Stimulated activated CD8-positive, alpha-beta memory T cell treated with anti-CD3 and anti-CD28 coated beads, Interleukin-12 subunit alpha, Interleukin-12 subunit beta, amount 100 ng/mL, for 1 hour (primary cell): ENCODE data around the gene KRTCAP3.
"Not testable (repeated sequence)": the region's sequence is repeated elsewhere in the genome, so short reads cannot be mapped to it uniquely, and the experiment has no call there.

Experiments used
- DNase-seq: peaks from one replicate; pipeline ENCODE4 v3.0.0-alpha.2; 2020; ENCODE audit warnings: low read depth

Gene KRTCAP3

GRCh38 chr2:27441958-27442919 is at the start of gene KRTCAP3:
TSS of gene KRTCAP3 (plus strand) at chr2:27442381. CDS start at chr2:27442413, 32 bp downstream.
- no peak for DNase-seq

DNA sequence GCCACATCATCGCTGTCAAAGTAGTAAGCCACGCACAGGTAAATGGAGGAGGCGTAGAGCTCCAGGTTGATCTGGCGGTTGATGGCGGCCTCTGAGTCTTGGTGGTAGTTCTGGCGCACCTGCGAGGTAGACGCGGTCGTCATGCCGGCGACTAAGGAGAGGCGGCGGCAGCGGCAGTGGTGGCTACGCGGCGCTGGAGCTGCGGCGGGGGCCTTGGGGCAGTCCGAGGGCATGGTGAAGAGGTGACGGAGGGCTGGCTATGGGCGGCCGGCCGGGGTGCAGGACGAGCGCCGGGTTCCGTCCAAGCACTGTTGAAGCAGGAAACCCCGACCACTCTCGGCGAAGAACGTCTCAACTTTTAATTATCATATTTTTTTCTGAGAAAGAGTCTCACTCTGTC is 49.0 kb upstream of the KRTCAP3 start:
- no peak for DNase-seq

- DNase-seq, result no peak
Observed at GRCh38 chr2:27398962-27399361, 43.2 kb upstream of the KRTCAP3 start.

DNA sequence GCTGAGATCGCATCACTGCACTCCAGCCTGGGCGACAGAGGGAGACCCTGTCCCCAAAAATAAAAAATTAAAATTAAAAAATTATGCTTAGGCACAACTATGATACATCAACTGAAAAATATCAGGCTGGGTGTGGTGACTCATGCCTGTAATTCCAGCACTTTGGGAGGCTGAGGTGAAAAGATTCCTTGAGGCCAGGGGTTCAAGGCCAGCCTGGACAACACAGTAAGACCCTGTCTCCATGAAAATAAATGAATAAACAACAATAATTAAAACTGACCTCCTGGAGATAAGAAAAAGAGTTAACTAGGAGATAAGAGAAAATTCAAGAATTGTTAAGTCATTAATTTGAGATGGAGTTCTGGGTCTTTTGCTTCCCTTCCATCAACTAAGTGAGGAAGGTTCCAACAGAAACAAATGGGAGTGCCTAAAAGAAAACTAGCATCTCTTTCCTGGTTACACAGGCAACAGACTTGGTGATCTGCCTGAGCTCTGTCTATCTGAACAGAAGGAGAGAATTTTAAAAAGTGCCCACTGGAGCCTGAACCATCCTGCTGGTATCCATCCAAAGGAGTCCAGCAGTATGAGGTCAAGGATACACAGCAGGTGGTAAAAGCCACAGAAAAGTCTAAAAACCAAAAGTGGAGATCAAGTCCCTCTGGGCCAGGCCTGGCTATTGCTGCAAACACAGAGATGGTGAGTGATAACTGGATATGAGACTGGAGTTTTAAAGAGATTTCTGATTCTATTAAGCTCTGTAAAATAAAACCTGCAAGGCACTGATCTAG is 41.6 kb upstream of the KRTCAP3 start:
- DNase-seq, result no peak

DNA sequence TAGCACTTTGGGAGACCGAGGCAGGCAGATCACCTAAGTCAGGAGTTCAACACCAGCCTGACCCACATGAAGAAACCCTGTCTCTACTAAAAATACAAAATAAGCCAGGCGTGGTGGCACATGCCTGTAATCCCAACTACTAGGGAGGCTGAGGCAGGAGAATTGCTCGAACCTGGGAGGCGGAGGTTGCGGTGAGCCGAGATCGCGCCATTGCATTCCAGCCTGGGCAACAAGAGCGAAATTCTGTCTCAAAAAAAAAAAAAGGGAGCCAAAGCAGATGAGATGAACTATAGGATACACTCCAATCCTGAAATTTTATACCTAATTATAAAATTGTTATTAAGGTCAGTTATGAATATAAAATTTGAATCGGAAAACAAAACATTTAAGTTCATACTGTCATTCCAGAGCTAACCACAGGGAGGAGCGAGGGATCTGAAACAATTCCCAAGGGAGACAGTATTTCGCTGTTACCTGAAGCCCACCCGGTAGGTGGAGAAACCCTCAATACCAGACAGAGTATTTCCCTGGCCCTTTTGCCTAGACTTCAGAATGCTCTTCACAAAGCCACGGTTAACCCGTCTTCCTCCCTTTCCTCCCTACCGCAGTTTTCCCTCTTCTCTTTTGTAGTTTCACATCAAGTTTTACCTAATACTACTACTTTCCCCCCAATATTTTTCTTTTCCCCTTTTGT is 34.2 kb upstream of the KRTCAP3 start:
- DNase-seq, result no peak

- no peak for DNase-seq
Observed at GRCh38 chr2:27408601-27409320, 33.4 kb upstream of the KRTCAP3 start.

DNA sequence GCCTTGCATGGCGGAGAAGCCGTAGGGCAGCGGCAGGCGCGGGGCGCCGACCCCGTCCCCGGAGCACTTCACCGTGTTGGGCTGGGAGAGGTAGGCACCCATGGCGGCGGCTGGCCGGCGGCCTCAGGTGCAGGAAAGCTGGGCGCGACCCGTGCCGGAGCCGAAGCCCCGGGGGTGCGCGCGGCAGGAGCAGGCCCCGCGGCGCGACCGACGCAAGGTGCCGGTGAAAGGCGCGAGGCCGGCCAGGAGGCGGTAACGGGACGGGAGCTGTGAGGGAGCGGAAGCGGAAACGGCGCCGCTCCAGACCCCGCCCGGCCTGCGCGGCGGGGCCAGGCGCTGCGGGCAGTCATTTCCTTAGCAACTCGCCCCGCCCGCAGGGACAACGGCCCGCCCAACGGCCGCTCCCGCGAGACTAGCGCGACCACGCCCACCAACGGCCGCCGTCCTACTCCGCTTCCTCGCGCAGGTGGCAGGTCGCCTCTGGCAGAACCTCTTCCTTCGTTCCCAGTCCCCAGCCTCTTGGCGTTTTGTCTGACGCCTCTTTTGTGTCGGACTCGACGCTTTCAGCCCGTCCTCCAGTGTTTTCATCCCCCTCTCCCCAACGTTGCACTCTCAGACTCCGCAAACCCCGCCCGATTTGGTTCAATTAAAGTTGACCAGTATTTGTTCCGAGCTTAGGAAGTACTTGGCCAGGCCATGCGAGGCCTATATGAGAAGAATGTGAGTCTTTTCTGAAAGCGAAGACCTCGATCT is 32.7 kb upstream of the KRTCAP3 start, which contains the start of gene PPM1G:
PPM1G (minus strand) TSS at position 271 of the 753 bp plus-strand sequence; CDS start at position 102, 169 bp downstream.
- DNase-seq, result peak; percentile 94

DNA sequence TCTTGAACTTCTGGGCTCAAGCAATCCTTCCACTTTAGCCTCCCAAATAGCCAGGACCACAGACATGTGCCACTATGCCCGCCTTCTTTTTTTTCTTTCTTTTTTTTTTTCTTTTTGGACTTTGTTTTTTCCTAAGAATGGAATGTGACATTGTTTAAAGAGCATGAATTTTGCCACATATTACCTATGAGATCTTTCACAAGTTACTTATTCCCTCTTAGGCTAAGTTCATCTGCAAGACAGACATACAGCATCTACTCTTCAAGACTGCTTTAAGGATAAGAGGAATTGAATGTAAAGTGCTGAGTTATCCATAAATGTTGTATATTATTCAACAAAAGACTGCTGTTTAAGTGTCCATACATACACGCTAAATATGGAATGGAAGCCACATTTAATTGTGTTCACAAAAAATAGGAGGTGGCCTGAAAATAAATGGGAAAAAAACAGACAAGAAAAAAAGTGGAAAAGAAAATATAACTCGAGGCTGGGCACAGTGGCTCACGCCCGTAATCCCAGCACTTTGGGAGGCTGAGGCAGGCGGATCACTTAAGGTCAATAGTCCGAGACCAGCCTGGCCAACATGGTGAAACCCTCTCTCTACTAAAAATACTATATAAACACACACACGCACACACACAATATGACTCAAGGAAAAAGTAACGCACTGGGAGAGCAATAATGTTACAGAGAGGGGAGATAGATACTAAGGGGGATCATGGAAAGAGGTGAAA is 29.6 kb upstream of the KRTCAP3 start:
- DNase-seq, result no peak

DNA sequence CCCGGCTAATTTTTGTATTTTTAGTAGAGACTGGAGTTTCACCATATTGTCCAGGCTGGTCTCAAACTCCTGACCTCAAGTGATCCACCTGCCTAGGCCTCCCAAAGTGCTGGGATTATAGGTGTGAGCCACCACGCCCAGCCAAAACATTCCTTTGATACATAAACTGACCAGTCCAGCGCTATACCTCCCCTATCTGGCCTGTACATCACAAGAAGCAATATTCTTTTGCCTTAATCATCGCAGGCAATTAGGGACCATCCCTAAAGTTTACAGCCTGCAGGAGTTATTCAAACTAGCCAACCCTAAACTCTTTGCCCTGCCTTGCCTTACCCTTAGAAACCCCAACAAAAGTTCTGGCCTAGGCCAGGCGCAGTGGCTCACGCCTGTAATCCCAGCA is 26.0 kb upstream of the KRTCAP3 start:
- DNase-seq, result no peak

DNA sequence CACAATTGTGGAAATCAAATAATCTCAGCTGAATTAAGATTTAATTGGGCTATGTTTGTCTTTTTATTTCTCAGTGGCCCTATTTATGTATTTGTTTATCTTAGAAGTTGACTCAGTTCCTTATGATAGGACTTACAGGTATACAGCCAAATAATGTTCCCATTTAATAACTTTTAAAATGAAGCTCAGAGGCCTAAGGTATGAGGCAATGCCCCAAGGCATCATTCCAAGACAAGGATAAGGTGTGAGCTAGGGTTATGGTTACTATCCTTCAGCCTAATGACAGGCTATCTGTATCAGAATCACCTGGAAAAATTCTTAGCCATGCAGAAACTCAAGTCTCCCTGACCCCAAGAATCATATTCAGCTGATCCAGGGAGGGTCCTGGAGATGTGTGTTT is 21.2 kb upstream of the KRTCAP3 start:
- DNase-seq, result no peak

- DNase-seq, result no peak
Observed at GRCh38 chr2:27421660-27422250, 20.4 kb upstream of the KRTCAP3 start.

GRCh38 chr2:27422958-27423357 is 19.2 kb upstream of the KRTCAP3 start:
- DNase-seq, result no peak

- DNase-seq, result not testable (repeated sequence)
Observed at GRCh38 chr2:27425039-27425438, 17.1 kb upstream of the KRTCAP3 start.

DNA sequence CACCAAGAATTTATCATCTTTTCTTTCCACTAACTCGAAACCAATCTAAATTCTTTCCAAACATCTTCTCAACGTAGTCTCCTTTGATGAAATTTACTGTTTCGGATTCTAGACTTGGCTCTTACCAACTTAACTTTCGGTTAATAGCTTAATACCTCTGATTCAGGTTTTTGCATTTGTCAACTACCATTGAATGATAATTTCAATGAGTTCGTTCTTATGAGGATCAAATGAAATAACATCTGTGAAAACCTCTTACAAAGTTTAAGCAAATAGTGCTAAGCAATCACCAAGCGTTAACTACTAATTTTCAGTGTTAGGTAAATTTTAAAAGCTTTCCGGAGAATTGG is 14.3 kb upstream of the KRTCAP3 start:
- DNase-seq, result no peak

DNA sequence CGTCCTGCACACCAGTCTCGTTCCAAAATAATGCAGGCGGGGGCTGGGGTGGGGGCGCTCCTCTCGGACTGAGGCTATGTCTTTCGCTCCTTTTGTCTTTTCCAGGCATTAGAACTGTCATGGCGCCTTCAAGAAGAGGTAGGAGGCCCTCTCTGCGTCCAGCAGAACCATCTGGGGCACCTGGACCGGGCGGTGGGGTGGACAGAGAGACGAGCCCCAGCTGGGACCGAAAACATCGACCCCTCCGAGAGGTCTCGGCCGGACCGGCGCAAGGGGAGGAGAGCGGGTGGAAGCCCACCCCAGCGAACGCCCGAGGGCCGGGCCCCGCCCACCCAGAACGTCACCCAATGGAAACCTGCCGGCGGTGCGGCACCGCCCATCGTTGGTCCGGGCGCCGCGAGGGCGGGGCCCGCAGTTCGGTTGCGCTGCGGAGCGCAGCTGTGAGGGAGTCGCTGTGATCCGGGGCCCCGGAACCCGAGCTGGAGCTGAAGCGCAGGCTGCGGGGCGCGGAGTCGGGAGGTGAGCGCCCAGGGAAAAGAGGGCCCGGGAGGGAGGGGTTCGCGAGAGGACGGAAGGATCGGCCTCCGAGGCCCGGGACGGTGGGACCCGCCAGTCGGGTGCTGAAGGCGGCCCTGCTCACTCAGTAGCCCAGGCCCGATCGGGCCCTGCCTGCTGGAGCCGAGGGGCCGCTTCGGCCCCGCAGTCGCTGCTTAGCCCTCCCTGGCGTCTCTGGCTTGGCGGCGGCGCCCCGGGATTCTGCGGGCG is 13.8 kb upstream of the KRTCAP3 start, which contains the start of gene NRBP1:
NRBP1 (plus strand) TSS at position 419 of the 765 bp plus-strand sequence. CDS start 4,643 bp downstream, outside the sequence.
- DNase-seq, result peak; percentile 86

GRCh38 chr2:27428978-27429541 is 13.1 kb upstream of the KRTCAP3 start:
- peak; percentile 45 for DNase-seq

GRCh38 chr2:27431395-27431794 is 10.8 kb upstream of the KRTCAP3 start:
- DNase-seq, result no peak

DNA sequence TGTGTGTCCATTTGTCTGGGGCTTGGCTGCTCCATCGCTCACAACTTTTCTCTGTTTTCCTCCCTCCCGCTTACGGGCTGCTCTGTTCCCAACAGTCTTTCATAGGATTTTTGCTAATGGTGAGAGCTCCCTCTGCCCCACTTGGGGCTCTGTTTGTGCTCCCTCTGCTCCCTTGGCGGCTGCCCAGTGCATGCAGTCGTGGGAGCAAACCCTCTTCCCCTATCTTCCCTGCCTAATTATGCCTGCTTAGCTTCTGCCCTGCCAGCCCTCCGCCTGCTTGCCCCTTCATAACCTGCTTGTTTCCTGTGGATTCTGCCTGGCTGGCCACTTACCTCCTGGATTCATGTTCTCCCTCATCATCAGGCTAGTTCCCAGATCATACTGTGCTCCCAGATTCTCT is 6.6 kb upstream of the KRTCAP3 start:
- no peak for DNase-seq
